ENCODE results near the gene TBRG4.

GRCh38 chr7:45119550-45119949, 8.1 kb upstream of the TBRG4 start:
- TF ChIP-seq CTCF (IDR thresholded peaks at IDR 0.05) (no peak), POLR2A (IDR thresholded peaks at IDR 0.05) (no peak), EP300 (IDR thresholded peaks at IDR 0.05) (no peak)

All from ovary (tissue), 3 donors.